Gastrocnemius medialis (tissue), 4 donors: ENCODE results near the gene TCEA2. TPM values are rescaled to one million over a fixed set of nuclear protein-coding genes. Genes with fewer than 3 reads are reported as not detected.

Experiments
- ATAC-seq, 2 donors: fragments of 150-250 bp; one replicate each; pipeline ENCODE4 v1.9.1; 2016
- DNase-seq, 2 donors: peaks; one replicate each; pipeline ENCODE4 v3.0.0-alpha.2; 2019
- H3K27ac ChIP-seq, 4 donors: fragments of 200-600 bp; sonication (generic); 1 replicate in 1 of 4; 2 replicates in 3 of 4; pipeline ENCODE4 v1.5.1; 2016 to 2018; ENCODE audit warnings: mild to moderate bottlenecking in 2 of 4, moderate library complexity in 1 of 4
- H3K27me3 ChIP-seq, 3 donors: fragments of 200-600 bp; sonication (generic) in 2 of 3; 1 replicate in 1 of 3; 2 replicates in 2 of 3; pipeline versions ENCODE4 v1.5.1 to v1.6.0; 2016 to 2019; ENCODE audit warnings: mild to moderate bottlenecking in 1 of 3, moderate library complexity in 1 of 3
- H3K36me3 ChIP-seq, 2 donors: fragments of 200-600 bp; sonication (generic) in 1 of 2; one replicate each; pipeline ENCODE4 v1.5.1; 2017 to 2018
- H3K4me1 ChIP-seq, 2 donors: fragments of 200-600 bp; sonication (generic) in 1 of 2; one replicate each; pipeline ENCODE4 v1.5.1; 2016 to 2017; ENCODE audit warnings: mild to moderate bottlenecking in 2 of 2
- H3K4me3 ChIP-seq, 4 donors: fragments of 200-600 bp; sonication (generic) in 3 of 4; 1 replicate in 1 of 4; 2 replicates in 3 of 4; pipeline ENCODE4 v1.5.1; 2016 to 2019; ENCODE audit warnings: mild to moderate bottlenecking in 2 of 4
- H3K9me3 ChIP-seq, 3 donors: fragments of 200-600 bp; sonication (generic) in 2 of 3; 1 replicate in 1 of 3; 2 replicates in 2 of 3; pipeline ENCODE4 v1.5.1; 2016 to 2019
- CTCF ChIP-seq, 5 experiments: fragments of 450-650 bp in 3 of 5; fragments of 200-600 bp in 2 of 5; sonication (generic) in 2 of 5; IDR thresholded peaks in 4 of 5; conservative IDR thresholded peaks in 1 of 5; 1 replicate in 4 of 5; 2 replicates in 1 of 5; pipeline ENCODE4 v1.5.1; 2016 to 2019; ENCODE audit warnings: antibody characterized with exemption in 5 of 5, mild to moderate bottlenecking in 3 of 5, moderate library complexity in 3 of 5
- POLR2A ChIP-seq, 2 donors: fragments of 450-650 bp; IDR thresholded peaks; one replicate each; pipeline ENCODE4 v1.6.1; 2017; ENCODE audit warnings: antibody characterized with exemption in 2 of 2, mild to moderate bottlenecking in 2 of 2, moderate library complexity in 2 of 2
- in situ Hi-C, 4 donors: fragments of 200-750 bp; cut with MboI; loops; one replicate each; pipeline versions ENCODE4 v1.15.0 to v1.8.0; 2017; ENCODE audit warnings: low sequenced_read_pairs in 4 of 4
- intact Hi-C: fragments of 100-400 bp; cut with DNase I; formaldehyde crosslinking; loops from one replicate; pipeline ENCODE4 v1.15.1; 2023; ENCODE audit warnings: low total_unique reads
- total RNA-seq, 4 donors: library from RNA; depleted of rRNA; stranded (reverse); fragments of >200 nt; gene quantifications; one replicate each; pipeline versions ENCODE4 v1.1.0 to v1.2.3, GENCODE V29; 2016

TCEA2 gene
- total RNA-seq, 4 donors from 2014 or later, result 8.4 to 21.0 (median 8.8) TPM

GRCh38 chr20:64067733-64068307, 4.8 kb downstream of the TCEA2 start:
- Histone ChIP-seq H3K4me3 (no peak overlapping the region), H3K4me1 (peaks cover 10 to 19% of the 10 kb centered on the region in 2 donors), H3K9me3 (no peaks in the 10 kb centered on the region), H3K27me3 (no peaks in the 10 kb centered on the region), H3K36me3 (no peaks in the 10 kb centered on the region), H3K27ac (no peak overlapping the region)
- intact Hi-C loops (loop anchor here (10.0 kb wide), 1 partner anchor 443 kb away; the partner anchor contains the start of gene GMEB2), in situ Hi-C loops (no loop called here)
- no peak for DNase-seq
- ATAC-seq, result no peak
- no peak for TF ChIP-seq POLR2A (IDR thresholded peaks at IDR 0.05)
- TF ChIP-seq CTCF (IDR thresholded peaks at IDR 0.05 in 4 of 5, conservative IDR thresholded peaks at IDR 0.05 in 1 of 5), result no peak

- no peaks in the 10 kb centered on the region for H3K9me3 ChIP-seq
- in situ Hi-C loops, result no loop called here
- no peak overlapping the region for H3K4me3 ChIP-seq
- no peak overlapping the region for H3K27ac ChIP-seq
- DNase-seq (no peak), ATAC-seq (no peak)
- intact Hi-C loops, result loop anchor here (10.0 kb wide), 1 partner anchor 444 kb away; the partner anchor contains the start of gene GMEB2
- no peaks in the 10 kb centered on the region for H3K36me3 ChIP-seq
- TF ChIP-seq CTCF (IDR thresholded peaks at IDR 0.05 in 4 of 5, conservative IDR thresholded peaks at IDR 0.05 in 1 of 5), result no peak
- TF ChIP-seq POLR2A (IDR thresholded peaks at IDR 0.05), result no peak
- peaks cover 9 to 16% of the 10 kb centered on the region in 2 donors for H3K4me1 ChIP-seq
- H3K27me3 ChIP-seq, result no peaks in the 10 kb centered on the region
These were observed 5.6 kb downstream of the TCEA2 start for GRCh38 chr20:64068386-64069208.

GRCh38 chr20:64069209-64069613, 6.2 kb downstream of the TCEA2 start:
- DNase-seq (no peak), ATAC-seq (no peak)
- intact Hi-C loops (loop anchor here (10.0 kb wide), 1 partner anchor 444 kb away; the partner anchor contains the start of gene GMEB2), in situ Hi-C loops (no loop called here)
- no peaks in the 10 kb centered on the region for H3K27me3 ChIP-seq
- H3K36me3 ChIP-seq, result no peaks in the 10 kb centered on the region
- peaks cover 3 to 10% of the 10 kb centered on the region in 2 donors for H3K4me1 ChIP-seq
- H3K9me3 ChIP-seq, result no peaks in the 10 kb centered on the region
- H3K27ac ChIP-seq, result no peak overlapping the region
- TF ChIP-seq POLR2A (IDR thresholded peaks at IDR 0.05), result no peak
- TF ChIP-seq CTCF (IDR thresholded peaks at IDR 0.05 in 4 of 5, conservative IDR thresholded peaks at IDR 0.05 in 1 of 5), result no peak
- no peak overlapping the region for H3K4me3 ChIP-seq

- Histone ChIP-seq H3K9me3 (no peaks in the 10 kb centered on the region), H3K36me3 (no peaks in the 10 kb centered on the region), H3K4me3 (no peak overlapping the region), H3K27ac (no peak overlapping the region), H3K4me1 (peaks cover 0 to 5% of the 10 kb centered on the region in 2 donors), H3K27me3 (no peaks in the 10 kb centered on the region)
- intact Hi-C loops, result loop anchor here (10.0 kb wide), 1 partner anchor 445 kb away; the partner anchor contains the start of gene GMEB2
- DNase-seq (no peak), ATAC-seq (no peak)
- TF ChIP-seq CTCF (IDR thresholded peaks at IDR 0.05 in 4 of 5, conservative IDR thresholded peaks at IDR 0.05 in 1 of 5) (peak in 4 of 5 experiments; percentile 32 to 55 (median 37)), POLR2A (IDR thresholded peaks at IDR 0.05) (no peak)
- in situ Hi-C loops, result no loop called here
These were observed 6.7 kb downstream of the TCEA2 start for GRCh38 chr20:64069614-64070243.
